ENCODE results near the gene C17orf113.
A peak's percentile ranks its signal among the peaks of the same experiment; 100 is the strongest.

C17orf113 gene

GRCh38 chr17:42050393-42051012, at the start of gene C17orf113:
TSS of gene C17orf113 (minus strand) at chr17:42050601. CDS start at chr17:42043376, 7,225 bp downstream.
- peak in 9 of 14 donors; percentile 1 to 51 (median 24) for DNase-seq

- no peak for DNase-seq
These were observed 48.5 kb upstream of the C17orf113 start for GRCh38 chr17:42098730-42099399.

- DNase-seq: no peak
These were observed 47.6 kb upstream of the C17orf113 start, which contains the start of gene ZNF385C for GRCh38 chr17:42097691-42098631. TSS of gene ZNF385C (minus strand) at chr17:42098473. CDS start at chr17:42063056, 35,417 bp downstream.

GRCh38 chr17:42096360-42097111, 46.1 kb upstream of the C17orf113 start:
- no peak for DNase-seq

- DNase-seq: no peak
These were observed 44.1 kb upstream of the C17orf113 start for GRCh38 chr17:42094375-42095069.

DNA sequence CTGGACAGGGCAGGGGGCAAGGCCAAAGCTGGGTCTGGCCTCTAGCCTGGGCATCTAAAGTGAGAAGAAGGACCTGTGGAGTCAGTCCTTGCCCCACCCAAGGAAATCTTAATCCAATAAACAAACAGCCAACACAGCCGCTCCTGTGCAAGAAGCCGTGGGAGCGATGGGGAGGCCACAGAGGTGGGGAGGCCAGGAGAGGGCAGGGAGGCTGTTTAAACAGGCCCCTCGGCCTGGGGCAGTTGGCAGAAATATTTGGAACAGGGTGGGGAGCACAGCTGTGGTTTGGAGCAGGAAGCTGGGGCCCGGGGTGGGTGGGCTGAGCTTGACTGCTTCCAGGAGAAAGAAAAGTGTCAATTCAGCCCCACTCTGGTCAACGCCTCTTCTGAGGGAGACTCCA, 42.5 kb upstream of the C17orf113 start:
- DNase-seq: no peak

DNA sequence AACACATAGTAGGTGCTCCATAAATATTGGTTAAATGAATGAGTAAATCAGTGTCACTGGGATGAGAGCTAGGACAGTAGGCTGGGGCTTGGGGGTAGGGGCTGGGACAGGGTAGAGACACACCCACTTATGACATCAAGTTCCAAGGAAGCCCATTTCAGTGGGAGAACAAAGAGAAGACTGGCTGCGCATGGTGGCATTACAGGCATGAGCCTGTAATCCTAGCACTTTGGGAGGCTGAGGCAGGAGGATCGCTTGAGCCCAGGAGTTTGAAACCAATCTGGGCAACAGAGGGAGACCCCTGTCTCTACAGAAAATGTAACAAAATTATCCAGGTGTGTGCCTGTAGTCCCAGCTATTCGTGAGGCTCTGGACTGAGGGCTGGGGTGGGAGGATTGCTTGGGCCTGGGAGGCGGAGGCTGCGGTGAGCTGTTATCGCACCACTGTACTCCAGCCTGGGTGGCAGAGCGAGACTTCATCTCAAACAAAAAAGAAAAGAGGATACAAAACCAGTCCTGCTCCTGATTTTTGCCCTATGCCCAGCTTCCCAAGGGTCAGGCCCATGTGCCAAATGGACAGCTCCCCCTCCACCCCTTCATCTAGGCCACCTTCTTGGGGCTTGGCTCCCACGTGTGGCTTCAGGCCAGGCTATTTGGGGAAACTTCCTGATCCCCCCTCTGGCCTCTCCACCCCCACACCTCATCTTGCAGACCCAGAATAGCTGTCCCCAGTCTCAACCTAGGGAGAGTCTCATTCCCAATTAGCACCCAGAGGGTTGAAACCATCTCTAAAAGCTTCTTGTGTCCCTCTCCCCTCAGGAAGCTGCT, 40.8 kb upstream of the C17orf113 start:
- DNase-seq: no peak

DNA sequence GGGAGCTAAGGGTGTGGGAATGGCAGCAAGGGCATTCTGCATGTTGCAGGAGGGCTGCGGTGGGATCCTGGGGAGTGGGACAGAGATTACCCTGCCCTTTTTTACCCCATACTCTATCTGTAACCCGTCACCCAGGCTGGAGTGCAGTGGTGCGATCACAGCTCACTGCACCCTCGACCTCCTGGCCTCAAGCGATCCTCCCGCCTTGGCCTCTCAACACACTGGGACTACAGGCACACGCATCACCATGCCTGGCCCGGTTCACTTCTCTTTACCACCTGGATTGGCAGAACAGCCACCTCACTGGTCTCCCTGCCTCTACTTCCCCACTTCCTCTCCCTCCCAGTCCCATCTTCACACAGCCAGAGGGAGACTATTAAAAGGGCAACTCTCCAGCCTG, 38.3 kb upstream of the C17orf113 start:
- no peak for DNase-seq

DNA sequence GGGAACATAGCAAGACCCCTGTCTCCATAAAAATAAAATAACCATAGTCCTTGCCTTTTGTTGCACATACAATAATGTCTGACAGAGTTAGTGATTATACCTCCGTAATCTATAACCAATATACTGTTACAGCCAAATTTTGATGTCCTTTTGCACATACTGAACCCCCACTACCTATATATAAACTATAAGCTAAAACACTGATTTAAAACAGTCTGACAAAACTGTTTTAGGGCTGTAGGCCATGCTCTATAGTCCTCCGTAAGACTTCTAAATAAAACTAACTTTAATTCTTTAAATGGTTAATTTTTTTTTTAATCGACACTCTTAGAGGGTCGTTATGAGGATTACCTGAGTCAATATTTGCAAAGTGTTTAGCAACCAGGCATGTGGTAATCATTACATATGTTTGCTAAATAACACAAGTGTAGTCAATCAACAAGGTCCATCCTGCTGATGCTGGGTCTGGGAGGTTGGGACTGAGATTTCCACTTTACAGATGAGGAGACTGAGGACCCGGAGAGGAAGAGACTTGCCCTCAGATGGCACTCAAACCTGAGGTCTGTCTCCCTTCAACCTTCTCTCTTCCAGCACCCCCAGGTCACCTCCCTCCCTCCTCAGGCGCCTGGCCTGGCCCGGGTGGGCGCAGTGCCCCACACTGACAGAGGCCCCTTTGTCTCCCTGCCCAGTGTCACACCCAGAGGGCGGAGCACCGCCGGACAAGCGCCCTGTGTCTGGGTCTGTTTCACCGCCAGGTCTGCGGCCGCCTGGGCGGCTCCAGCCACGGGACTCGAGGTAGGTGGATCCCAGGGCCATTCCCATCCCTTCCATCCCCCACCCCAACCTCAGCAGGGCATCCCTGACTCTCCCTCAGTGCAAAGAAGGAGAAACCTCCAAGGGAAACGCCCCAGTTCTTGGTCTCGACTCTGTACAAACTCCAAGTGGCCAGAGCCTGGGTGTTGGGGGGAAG, 37.6 kb upstream of the C17orf113 start:
- peak in 5 of 14 donors; percentile 13 to 42 (median 30) for DNase-seq

DNA sequence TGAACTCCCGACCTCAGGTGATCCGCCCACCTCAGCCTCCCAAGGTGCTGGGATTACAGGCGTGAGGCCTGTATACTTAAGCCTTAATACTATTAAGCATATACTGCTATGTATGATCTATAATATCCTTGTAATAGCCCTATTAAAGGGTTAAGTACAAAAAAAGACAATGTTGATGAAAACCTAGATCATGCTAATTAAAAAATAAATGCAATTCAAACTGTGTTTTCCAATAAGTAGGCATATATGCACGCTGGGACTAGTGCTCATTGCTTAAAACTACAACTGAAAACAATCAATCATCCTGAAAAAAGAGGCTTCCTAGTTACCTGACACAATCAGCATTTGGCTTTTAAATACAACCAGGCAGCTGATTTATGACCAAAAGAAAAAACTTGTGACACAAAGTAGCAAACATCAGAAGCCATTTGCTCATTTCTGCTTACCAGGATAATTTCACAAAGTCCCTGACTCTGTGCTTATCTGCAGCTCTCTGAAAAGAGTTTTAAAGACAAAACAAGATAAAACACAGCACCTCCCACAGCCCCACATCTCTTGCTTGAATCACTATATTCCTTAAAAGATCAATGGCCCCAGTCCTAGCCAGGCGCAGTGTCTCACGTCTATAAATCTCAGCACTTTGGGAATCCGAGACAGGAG, 36.8 kb upstream of the C17orf113 start:
- DNase-seq: no peak

- no peak for DNase-seq
These were observed 31.2 kb upstream of the C17orf113 start for GRCh38 chr17:42081516-42082129.

DNA sequence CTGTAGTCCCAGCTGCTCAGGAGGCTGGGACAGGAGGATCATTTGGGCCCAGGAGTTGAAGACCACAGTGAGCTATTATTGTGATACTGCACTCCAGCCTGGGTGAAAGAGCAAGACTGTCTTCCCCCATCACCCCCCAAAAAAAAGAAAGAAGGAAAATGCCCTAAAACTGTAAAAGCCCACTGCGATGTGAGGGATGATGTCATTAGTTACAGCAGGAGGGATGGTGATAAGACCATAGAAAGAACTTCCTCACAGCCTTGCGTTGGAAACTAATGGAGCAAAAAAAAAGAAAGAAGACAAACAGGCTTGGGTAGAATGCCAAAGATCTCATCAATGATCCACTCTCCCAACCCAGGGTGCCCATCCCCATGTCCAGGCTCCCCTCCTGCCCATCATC, 29.1 kb upstream of the C17orf113 start:
- no peak for DNase-seq

DNA sequence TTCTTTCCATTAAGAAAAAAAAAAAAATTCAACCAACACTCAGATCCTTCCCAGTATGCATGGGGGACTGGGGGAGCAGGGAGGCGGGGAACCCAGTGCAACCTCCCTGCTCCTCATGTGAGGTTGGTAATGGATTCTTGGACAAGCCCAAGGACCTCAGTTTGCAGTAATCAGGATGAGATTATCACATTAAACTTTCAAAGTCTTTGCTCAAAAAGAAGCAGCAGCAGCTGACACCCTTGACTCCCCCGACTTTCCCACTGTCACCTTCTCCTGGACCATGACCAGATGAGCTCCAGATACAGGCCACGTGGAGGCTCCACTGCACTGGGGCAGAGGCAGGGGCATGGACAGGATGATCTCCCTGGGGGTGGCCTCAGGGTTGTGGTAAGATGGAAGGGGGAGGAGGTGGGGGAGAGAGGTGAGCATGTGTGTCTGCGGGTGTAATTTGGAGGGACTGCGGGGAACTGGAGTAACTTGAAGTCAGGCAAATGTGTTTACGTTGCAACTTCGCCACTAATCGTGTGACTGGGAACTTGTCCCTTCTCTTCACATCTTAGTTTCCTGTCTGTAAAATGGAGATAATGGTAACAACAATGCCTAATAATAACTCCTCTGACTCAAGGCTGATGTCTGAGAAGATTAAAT, 28.1 kb upstream of the C17orf113 start:
- DNase-seq: no peak

DNA sequence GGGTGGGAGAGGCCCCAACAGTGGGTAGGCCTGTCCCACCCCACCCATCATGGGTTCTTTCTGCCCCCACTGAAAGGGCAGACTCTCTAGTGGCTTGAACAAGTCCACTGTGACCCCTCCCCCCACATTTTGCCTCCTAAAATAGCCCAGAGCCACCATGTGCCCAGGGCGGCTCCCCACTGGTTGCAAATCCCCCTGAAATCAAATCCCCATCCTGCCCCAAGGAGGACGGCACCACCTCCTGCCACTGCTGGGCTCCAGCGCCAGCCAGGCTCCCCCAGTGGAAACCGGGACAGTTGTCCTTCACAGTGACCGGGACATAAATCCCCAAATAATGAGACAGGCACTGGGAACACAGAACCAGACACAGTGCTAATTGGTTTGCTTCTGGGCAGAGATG, 27.4 kb upstream of the C17orf113 start:
- no peak for DNase-seq

GRCh38 chr17:42076797-42077559, 26.6 kb upstream of the C17orf113 start:
- no peak for DNase-seq

DNA sequence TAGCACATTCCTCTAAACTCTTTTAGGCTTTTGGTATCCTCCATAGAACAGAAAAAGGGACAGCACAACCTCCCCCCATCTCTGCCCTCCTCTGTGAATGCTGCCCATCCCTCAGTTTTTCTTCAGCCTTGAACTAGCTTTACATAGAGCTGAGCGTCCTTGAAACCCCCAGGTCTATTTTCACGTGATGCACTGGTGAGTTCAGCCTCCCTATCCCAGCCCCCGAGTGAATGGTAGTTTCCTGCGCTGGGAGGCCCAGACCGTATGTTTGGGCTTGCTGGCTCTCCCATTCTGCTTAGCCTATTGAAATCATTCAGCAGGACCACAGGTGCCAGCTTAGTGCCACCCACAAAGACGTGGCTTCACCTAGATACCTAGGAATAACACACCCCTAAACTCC, 25.4 kb upstream of the C17orf113 start:
- no peak for DNase-seq

All from C1 segment of cervical spinal cord (tissue), 14 donors.